Measurements from ENCODE around the gene TMEM198. TPM values are rescaled to one million over a fixed set of nuclear protein-coding genes. Genes with fewer than 3 reads are reported as not detected.

TMEM198 gene
- total and polyA plus RNA-seq, 8 donors, result 2.4 to 4.2 (median 3.3) TPM

- Histone ChIP-seq H3K36me3 (no peaks in the 10 kb centered on the region), H3K27ac (no peak overlapping the region), H3K4me1 (no peaks in the 10 kb centered on the region), H3K27me3 (no peaks in the 10 kb centered on the region), H3K4me3 (no peak overlapping the region), H3K9me3 (no peaks in the 10 kb centered on the region)
- TF ChIP-seq, protein P1, sequence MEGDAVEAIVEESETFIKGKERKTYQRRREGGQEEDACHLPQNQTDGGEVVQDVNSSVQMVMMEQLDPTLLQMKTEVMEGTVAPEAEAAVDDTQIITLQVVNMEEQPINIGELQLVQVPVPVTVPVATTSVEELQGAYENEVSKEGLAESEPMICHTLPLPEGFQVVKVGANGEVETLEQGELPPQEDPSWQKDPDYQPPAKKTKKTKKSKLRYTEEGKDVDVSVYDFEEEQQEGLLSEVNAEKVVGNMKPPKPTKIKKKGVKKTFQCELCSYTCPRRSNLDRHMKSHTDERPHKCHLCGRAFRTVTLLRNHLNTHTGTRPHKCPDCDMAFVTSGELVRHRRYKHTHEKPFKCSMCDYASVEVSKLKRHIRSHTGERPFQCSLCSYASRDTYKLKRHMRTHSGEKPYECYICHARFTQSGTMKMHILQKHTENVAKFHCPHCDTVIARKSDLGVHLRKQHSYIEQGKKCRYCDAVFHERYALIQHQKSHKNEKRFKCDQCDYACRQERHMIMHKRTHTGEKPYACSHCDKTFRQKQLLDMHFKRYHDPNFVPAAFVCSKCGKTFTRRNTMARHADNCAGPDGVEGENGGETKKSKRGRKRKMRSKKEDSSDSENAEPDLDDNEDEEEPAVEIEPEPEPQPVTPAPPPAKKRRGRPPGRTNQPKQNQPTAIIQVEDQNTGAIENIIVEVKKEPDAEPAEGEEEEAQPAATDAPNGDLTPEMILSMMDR (IDR thresholded peaks at IDR 0.05), result no peak
- ATAC-seq, result no peak
- DNase-seq, result no peak
- intact Hi-C loops (cut with DNase I), result no loop called here
Observed at GRCh38 chr2:219591091-219591490, 47.3 kb downstream of the TMEM198 start.

GRCh38 chr2:219592736-219593135 is 48.9 kb downstream of the TMEM198 start:
- DNase-seq, result peak in 1 of 4 donors; percentile 58
- Histone ChIP-seq H3K27ac (no peak overlapping the region), H3K4me3 (no peak overlapping the region), H3K9me3 (no peaks in the 10 kb centered on the region), H3K27me3 (no peaks in the 10 kb centered on the region), H3K4me1 (peaks cover 0 to 8% of the 10 kb centered on the region in 2 donors), H3K36me3 (no peaks in the 10 kb centered on the region)
- no peak for ATAC-seq
- intact Hi-C loops (cut with DNase I), result no loop called here
- TF ChIP-seq, protein P1 (IDR thresholded peaks at IDR 0.05), result no peak

DNA sequence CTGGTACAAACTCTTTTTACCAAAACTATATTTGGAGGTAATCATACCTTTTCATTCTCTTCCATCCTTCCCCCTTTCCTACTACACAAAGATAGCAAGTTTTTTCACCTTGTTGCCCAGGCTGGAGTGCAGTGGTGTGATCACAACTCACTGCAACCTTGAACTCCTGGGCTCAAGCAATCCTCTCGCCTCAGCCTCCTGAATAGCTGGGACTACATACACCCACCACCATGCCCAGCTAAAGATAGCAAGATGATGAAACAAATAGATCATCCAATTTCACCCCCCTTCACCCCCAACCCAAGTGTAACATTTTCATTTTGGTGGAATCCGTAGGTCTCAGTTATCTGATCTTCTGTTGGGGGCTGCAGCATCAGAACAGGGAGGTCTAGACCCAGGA is 49.3 kb downstream of the TMEM198 start:
- no peak overlapping the region for H3K4me3 ChIP-seq
- H3K9me3 ChIP-seq, result no peaks in the 10 kb centered on the region
- TF ChIP-seq, protein P1 (IDR thresholded peaks at IDR 0.05), result no peak
- ATAC-seq (no peak), DNase-seq (no peak)
- intact Hi-C loops (cut with DNase I), result no loop called here
- no peaks in the 10 kb centered on the region for H3K27me3 ChIP-seq
- H3K4me1 ChIP-seq, result peaks cover 3 to 8% of the 10 kb centered on the region in 2 donors
- H3K27ac ChIP-seq, result no peak overlapping the region
- no peaks in the 10 kb centered on the region for H3K36me3 ChIP-seq

- no peaks in the 10 kb centered on the region for H3K9me3 ChIP-seq
- no peaks in the 10 kb centered on the region for H3K36me3 ChIP-seq
- intact Hi-C loops (cut with DNase I), result no loop called here
- peaks cover 8 to 12% of the 10 kb centered on the region in 2 donors for H3K4me1 ChIP-seq
- DNase-seq (peak in 2 of 4 donors; percentile 53 to 80), ATAC-seq (no peak)
- no peak overlapping the region for H3K27ac ChIP-seq
- no peak overlapping the region for H3K4me3 ChIP-seq
- TF ChIP-seq, protein P1 (IDR thresholded peaks at IDR 0.05), result no peak
- no peaks in the 10 kb centered on the region for H3K27me3 ChIP-seq
Observed at GRCh38 chr2:219595256-219595655, 51.4 kb downstream of the TMEM198 start.

DNA sequence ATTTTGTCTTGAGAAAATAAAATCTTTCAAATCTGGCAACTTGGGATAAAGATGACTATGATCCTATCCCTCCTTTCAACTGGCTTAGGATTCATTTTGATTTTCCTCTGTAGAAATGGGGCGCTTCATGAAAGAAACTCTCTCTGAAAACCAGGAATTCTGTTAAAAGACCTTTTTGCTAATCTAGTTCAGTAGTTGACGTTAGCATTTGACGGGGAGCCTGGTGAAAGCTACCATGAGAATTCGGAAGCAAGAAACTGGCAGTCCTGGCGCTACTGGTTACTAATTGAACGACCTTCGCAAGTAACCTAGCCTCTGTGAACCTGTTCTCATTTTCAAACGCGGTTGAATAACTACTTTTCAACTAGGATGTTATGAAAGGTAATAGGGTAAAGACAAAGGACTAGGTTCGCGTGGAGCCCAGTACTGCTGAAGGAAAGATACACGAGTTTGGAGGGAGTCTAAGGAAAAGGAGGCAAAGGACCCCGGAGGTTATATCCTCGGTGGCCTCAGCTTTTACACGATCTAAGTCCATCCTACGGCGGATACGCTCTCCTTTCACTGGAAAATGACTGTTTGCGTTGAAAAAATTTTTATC is 53.2 kb downstream of the TMEM198 start:
- Histone ChIP-seq H3K4me1 (peaks cover 8 to 12% of the 10 kb centered on the region in 2 donors), H3K36me3 (peaks cover 0 to 12% of the 10 kb centered on the region in 2 donors), H3K27ac (peak overlapping the region; percentile 92 to 93), H3K4me3 (peak overlapping the region; percentile 61 to 63), H3K27me3 (no peaks in the 10 kb centered on the region), H3K9me3 (no peaks in the 10 kb centered on the region)
- ATAC-seq, result peak; percentile 16
- DNase-seq, result no peak
- intact Hi-C loops (cut with DNase I), result no loop called here
- TF ChIP-seq, protein P1 (IDR thresholded peaks at IDR 0.05), result no peak
